Stimulated activated CD4-positive, alpha-beta T cell treated with anti-CD3 and anti-CD28 coated beads, Interleukin-15, amount 100 ng/mL, for 24 hours (primary cell): Measurements from ENCODE around the gene SLC39A5.
"Not testable (repeated sequence)": the region's sequence is repeated elsewhere in the genome, so short reads cannot be mapped to it uniquely, and the experiment has no call there.

Experiments used
- DNase-seq: peaks from one replicate; pipeline ENCODE4 v3.0.0-alpha.2; 2020

SLC39A5 gene

DNA sequence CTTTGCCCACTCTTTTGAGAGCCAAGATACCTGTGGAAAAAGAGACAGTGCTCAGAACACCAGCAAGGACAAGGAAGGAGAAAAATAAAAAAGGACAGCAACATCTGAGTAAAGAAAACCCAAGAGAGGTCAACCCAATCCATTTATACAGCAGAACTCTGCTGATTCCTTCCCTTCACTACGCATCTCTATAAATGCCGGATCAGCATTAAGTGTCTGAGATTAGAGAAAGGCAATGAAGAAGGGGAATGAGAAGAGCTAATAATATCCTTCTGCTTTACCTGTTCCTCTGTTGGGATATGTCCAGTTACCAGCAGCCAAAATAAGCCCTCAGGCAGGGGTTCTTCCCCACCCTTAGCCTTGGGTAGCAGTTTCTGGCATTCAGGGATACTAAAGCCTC, 52.7 kb downstream of the SLC39A5 start:
- DNase-seq: no peak

DNA sequence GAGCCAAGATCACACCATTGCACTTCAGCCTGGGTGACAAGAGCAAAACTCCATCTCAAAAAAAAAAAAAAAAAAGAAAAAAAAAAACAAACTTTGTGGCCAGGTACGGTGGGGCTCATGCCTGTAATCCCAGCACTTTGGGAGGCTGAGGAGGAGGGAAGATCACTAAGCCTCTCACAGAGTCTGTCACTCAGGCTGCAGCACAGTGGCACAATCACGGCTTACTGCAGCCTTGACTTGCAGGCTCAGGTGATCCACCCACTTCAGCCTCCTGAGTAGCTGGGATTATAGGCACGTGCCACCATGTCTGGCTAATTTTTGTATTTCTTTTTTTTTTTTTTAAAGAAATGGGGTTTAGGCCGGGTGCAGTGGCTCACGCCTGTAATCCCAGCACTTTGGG, 54.4 kb downstream of the SLC39A5 start:
- not testable (repeated sequence) for DNase-seq

DNA sequence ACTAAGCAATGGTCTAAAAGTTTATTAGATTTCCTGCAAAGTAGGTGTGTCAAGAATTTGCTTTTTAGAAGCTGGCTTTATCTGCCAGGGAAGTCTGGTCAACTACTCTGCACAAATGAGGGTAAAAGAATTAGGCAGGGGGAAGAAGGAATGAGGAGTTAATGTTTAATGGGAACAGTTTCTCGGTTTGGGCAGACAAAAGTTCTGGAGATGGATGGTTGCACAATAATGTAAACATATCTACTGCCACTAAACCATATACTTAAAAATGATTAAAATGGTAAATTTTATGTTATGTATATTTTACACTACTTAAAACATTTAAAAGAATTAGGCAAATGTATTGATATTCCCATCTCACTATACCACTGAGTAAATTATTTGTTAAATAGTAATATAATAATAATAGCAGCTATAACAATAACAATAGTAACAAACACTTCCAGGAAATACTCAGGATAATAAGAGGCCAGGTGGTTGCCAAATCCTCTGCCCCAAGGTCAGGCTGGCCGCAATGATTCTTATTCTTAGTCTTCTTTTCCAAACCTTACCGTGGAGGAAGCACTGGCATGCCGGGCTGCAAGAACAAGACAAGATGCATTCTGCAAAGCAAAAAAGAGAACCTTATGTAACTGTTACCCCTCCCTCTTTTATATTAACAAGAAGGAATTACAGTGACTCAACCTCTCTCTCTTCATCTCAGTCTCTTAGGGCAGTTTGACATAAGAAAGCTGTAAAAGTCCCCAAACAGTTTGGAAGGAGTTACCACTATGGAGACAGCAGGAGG, 56.4 kb downstream of the SLC39A5 start:
- DNase-seq: no peak
